ENCODE data around the gene FXR2.

Gene FXR2

DNA sequence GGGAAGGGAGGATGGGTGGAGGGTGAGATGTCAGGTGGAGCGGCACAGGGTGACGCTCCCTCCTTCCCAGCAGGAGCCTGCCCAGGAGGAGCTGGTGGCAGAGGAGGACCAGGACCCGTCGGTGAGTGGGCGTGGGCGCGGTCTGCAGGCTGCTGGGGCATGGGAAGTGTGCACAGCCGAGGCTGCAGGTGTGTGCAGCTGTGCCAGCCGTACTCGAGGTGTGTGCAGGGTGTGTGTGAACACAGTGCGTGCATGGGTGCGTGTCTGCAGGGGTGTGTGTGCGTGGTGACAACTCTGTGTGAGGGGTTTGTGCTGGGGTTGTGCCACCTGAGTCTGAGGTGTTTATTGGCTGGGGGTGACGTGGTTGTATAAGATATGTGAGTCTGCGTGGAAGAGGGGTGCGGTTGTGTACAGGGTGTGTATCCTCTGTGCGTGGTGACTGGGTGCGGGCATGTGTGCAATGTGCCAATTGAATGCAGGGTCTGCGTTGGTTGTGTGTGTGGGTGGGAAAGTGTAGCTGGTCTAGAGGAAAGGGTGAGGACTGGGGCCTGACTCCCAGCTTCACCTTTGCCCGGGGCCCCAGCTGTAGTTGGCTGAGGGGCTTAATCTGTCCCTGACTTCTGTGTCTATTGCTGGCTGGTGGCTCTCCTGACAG, 65.2 kb downstream of the FXR2 start:
- Histone ChIP-seq H3K36me3 (ENCODE audit: insufficient read depth, insufficient read length, low read length) (no peaks in the 10 kb centered on the region), H3K9me3 (ENCODE audit: insufficient read depth, low read length) (no peaks in the 10 kb centered on the region), H3K4me1 (ENCODE audit: insufficient read depth, insufficient read length) (no peaks in the 10 kb centered on the region), H3K4me3 (ENCODE audit: insufficient read length, low read depth) (no peak overlapping the region), H3K27me3 (ENCODE audit: insufficient read depth, insufficient read length) (no peaks in the 10 kb centered on the region), H3K9ac (ENCODE audit: insufficient read length, low read depth) (no peak overlapping the region)
- DNase-seq (ENCODE audit: low read depth, low spot score): no peak
- TF ChIP-seq YY1 (IDR thresholded peaks at IDR 0.05; ENCODE audit: insufficient read depth, insufficient read length): no peak
- no peak for TF ChIP-seq SUZ12 (IDR thresholded peaks at IDR 0.05; ENCODE audit: extremely low read depth, insufficient read depth, insufficient read length)
- no peak for TF ChIP-seq ZNF274 (IDR thresholded peaks at IDR 0.05; ENCODE audit: low read depth, low read length)

DNA sequence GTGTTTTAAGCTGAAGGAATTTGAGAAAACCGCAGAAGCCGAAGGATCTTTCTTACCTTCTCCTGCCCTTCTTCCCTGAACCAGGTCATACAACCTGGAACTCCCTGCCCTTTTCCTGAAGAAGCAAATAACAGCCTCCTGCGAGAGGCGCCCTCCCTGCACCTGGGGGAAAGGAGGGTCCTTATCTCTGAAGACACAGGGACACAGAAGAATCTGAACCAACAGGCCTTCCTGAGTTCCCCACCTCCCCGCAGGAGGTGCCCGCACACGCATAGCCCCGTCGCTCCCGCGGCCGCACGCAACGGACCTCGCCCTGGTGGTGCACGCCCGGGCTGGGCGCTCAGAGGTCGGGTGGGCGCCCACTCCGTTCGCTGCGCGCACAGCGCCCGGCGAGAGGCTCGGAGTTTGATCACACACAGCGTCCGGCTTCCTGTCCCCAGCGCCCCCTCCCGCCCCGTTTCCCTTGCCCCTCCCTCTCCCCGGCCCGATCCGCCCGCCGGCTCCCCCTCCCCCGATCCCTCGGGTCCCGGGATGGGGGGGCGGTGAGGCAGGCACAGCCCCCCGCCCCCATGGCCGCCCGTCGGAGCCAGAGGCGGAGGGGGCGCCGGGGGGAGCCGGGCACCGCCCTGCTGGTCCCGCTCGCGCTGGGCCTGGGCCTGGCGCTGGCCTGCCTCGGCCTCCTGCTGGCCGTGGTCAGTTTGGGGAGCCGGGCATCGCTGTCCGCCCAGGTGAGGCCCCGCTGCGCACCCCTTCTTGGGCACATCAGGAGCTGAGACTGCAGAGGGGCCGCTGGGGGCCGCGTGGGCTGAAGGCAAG, 65.9 kb downstream of the FXR2 start, which contains the start of gene TNFSF12:
TNFSF12 (plus strand) TSS at position 474 of the 816 bp plus-strand sequence; CDS start at position 570, 96 bp downstream.
- no peaks in the 10 kb centered on the region for H3K4me1 ChIP-seq (ENCODE audit: insufficient read depth, insufficient read length)
- H3K36me3 ChIP-seq (ENCODE audit: insufficient read depth, insufficient read length, low read length): no peaks in the 10 kb centered on the region
- TF ChIP-seq ZNF274 (IDR thresholded peaks at IDR 0.05; ENCODE audit: low read depth, low read length): no peak
- TF ChIP-seq YY1 (IDR thresholded peaks at IDR 0.05; ENCODE audit: insufficient read depth, insufficient read length): no peak
- no peak for TF ChIP-seq SUZ12 (IDR thresholded peaks at IDR 0.05; ENCODE audit: extremely low read depth, insufficient read depth, insufficient read length)
- H3K9me3 ChIP-seq (ENCODE audit: insufficient read depth, low read length): no peaks in the 10 kb centered on the region
- no peak for DNase-seq (ENCODE audit: low read depth, low spot score)
- peak within 1 kb of the TSS; percentile 41 for H3K4me3 ChIP-seq (ENCODE audit: insufficient read length, low read depth)
- no peaks in the 10 kb centered on the region for H3K27me3 ChIP-seq (ENCODE audit: insufficient read depth, insufficient read length)
- peak within 1 kb of the TSS; percentile 51 for H3K9ac ChIP-seq (ENCODE audit: insufficient read length, low read depth)

DNA sequence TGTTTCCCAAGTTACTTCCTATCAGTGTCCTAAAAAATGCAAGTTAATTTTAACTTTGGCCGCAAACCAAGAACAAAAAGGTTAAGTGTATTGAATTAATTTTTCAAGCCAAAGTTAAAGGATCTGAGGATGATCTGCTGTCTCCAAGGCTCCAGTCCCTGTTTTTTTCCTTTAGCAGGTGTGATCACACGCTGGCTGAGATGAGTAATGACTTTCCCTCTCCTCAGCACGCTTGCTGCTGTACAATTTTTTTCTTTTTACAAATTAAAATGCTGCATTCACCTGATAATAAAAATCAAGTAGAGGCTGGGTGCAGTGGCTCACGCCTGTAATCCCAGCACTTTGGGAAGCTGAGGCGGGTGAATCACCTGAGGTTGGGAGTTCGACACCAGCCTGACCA, 69.8 kb downstream of the FXR2 start:
- no peaks in the 10 kb centered on the region for H3K9me3 ChIP-seq (ENCODE audit: insufficient read depth, low read length)
- H3K36me3 ChIP-seq (ENCODE audit: insufficient read depth, insufficient read length, low read length): no peaks in the 10 kb centered on the region
- TF ChIP-seq ZNF274 (IDR thresholded peaks at IDR 0.05; ENCODE audit: low read depth, low read length) (no peak), YY1 (IDR thresholded peaks at IDR 0.05; ENCODE audit: insufficient read depth, insufficient read length) (no peak), SUZ12 (IDR thresholded peaks at IDR 0.05; ENCODE audit: extremely low read depth, insufficient read depth, insufficient read length) (no peak)
- no peak overlapping the region for H3K4me3 ChIP-seq (ENCODE audit: insufficient read length, low read depth)
- H3K9ac ChIP-seq (ENCODE audit: insufficient read length, low read depth): no peak overlapping the region
- no peak for DNase-seq (ENCODE audit: low read depth, low spot score)
- no peaks in the 10 kb centered on the region for H3K27me3 ChIP-seq (ENCODE audit: insufficient read depth, insufficient read length)
- no peaks in the 10 kb centered on the region for H3K4me1 ChIP-seq (ENCODE audit: insufficient read depth, insufficient read length)
